Omental fat pad (tissue), 4 donors: ENCODE results near the gene SEMA5A. TPM values are rescaled to one million over a fixed set of nuclear protein-coding genes. Genes with fewer than 3 reads are reported as not detected.

ENCODE experiments used
- ATAC-seq: fragments of 150-250 bp; one replicate; pipeline ENCODE4 v1.9.1; 2016; ENCODE audit warnings: mild to moderate bottlenecking, moderate library complexity; ENCODE audit not compliant: low FRiP score
- DNase-seq: peaks from one replicate; pipeline ENCODE4 v3.0.0-alpha.2; 2019; ENCODE audit warnings: low spot score
- total RNA-seq, 4 donors: library from RNA; depleted of rRNA; stranded (reverse); fragments of >200 nt; gene quantifications; one replicate each; pipeline ENCODE4 v1.1.0, GENCODE V29; 2016
- TF ChIP-seq, protein P1 (sequence below), 3 donors: fragments of 450-650 bp; IDR thresholded peaks; one replicate each; pipeline ENCODE4 v1.5.1; 2016 to 2017; ENCODE audit warnings: antibody characterized with exemption in 3 of 3, mild to moderate bottlenecking in 3 of 3, moderate library complexity in 2 of 3

The SEMA5A gene
- total RNA-seq, 4 donors from 2014 or later: 6.3 to 60.2 (median 22.1) TPM

DNA sequence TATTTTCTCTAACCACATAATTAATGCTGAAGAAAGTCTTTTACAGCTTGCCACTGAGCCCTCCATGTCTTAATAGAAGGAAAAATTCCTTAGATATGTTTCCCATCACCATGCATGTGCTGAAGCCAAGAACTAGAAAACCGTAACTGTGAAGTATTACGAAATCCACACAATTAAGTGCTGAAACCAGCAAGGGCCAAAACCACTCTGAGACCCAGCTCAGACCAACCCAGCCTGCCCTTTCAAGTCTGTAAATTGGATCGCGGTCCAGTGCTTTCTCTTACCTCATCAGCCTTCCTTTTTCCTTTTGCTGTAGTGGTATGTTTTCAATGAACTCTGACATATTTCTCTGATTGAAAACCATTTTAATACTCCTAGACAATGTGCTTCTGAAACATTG, 26.3 kb downstream of the SEMA5A start:
- TF ChIP-seq, protein P1, sequence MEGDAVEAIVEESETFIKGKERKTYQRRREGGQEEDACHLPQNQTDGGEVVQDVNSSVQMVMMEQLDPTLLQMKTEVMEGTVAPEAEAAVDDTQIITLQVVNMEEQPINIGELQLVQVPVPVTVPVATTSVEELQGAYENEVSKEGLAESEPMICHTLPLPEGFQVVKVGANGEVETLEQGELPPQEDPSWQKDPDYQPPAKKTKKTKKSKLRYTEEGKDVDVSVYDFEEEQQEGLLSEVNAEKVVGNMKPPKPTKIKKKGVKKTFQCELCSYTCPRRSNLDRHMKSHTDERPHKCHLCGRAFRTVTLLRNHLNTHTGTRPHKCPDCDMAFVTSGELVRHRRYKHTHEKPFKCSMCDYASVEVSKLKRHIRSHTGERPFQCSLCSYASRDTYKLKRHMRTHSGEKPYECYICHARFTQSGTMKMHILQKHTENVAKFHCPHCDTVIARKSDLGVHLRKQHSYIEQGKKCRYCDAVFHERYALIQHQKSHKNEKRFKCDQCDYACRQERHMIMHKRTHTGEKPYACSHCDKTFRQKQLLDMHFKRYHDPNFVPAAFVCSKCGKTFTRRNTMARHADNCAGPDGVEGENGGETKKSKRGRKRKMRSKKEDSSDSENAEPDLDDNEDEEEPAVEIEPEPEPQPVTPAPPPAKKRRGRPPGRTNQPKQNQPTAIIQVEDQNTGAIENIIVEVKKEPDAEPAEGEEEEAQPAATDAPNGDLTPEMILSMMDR (IDR thresholded peaks at IDR 0.05): no peak
- no peak for DNase-seq
- peak; percentile 94 for ATAC-seq

DNA sequence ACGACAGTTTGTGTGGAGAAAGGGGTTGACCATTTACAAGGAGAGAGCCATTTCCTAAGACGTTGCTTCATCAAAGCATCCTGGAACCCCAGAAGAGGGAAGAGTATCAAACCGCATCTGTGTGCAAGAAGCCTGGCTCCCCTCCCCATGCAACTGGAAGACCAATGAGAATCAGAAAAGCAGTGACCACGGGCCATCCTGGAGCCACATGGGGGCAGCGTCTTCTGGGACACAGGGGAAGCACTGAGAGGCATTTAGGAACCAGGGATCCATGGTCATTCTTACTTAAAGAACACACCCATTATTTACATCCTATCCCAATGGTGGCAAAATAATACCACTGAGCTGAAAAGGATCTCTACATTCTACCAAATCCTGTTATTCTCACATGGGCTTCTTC, 29.3 kb downstream of the SEMA5A start:
- DNase-seq (no peak), ATAC-seq (no peak)
- TF ChIP-seq, protein P1 (IDR thresholded peaks at IDR 0.05): no peak

DNA sequence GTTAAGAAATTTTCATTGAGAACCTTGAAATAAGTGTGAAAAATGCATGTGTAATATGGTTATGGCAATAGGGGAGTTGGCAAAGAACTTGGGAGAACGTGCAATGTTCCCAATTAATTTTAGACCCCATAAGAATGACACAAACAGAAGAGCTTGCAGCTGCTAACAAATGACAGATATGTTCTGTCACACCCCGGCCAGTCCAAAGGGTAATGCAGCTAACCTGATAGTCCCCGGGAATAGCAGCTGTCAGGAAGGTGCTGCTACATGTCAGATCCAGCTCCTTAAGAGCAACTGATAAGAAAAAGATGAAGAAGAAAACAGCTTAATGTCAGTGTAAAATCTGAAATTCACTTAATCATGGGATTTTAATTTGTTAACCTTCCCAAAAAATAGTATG, 30.4 kb downstream of the SEMA5A start:
- TF ChIP-seq, protein P1 (IDR thresholded peaks at IDR 0.05): no peak
- DNase-seq (no peak), ATAC-seq (no peak)

DNA sequence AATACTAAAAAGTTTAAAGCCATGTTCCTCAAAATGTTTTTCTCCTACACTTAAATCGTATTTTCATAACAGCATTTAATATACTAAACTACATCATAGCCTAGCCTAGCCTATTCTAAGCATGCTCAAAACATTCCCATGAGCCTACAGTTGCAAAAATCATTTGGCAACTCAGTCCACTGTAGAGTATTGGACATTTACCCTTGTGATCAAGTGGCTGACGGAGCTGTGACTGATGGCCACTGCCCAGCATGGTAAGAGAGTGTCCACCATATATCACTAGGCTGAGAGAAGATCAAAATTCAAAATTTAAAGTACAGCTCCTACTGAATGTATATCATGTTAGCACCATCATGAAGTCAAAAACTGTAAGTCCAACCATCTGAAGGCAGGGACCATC, 30.9 kb downstream of the SEMA5A start:
- TF ChIP-seq, protein P1 (IDR thresholded peaks at IDR 0.05): no peak
- DNase-seq (no peak), ATAC-seq (no peak)

DNA sequence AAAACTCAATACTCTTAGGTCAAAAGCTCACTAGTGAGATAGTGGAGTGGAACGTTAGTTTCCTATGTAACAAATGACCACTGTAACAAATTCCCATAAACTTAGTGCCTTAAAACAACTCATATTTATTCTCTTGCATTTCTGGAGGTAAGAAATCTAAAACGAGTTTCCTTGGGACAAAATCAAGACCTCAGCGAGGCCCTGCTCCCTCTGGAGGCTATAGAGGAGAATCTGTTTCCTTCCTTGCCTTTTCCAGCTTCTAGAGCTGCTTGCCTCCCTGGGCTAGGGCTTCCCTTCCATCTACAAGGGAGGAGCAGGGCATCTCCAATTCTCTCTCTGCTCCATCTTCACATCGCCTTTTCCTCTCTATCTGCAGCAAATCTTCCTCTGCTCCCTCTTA, 32.0 kb downstream of the SEMA5A start:
- DNase-seq (no peak), ATAC-seq (no peak)
- TF ChIP-seq, protein P1 (IDR thresholded peaks at IDR 0.05): no peak

DNA sequence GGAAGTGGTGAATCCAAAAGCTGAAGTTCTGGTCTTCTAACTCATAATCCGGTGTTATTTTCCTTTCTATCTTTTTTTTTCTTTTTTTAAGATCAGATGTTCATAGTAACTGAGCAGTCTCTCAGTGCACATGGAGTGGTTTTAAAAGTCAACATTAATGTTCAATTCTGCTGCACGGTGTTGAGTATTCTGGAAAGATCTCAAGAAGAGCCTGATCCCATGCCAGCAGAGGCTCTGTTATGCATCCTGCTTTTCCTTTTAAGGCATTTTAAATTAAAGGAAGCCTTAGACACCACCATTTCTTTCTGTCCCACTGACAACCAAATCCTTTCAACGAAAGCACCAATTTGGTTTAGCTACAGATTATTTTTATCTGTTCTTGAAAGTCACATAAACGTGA, 33.4 kb downstream of the SEMA5A start:
- TF ChIP-seq, protein P1 (IDR thresholded peaks at IDR 0.05): no peak
- ATAC-seq: no peak
- no peak for DNase-seq

DNA sequence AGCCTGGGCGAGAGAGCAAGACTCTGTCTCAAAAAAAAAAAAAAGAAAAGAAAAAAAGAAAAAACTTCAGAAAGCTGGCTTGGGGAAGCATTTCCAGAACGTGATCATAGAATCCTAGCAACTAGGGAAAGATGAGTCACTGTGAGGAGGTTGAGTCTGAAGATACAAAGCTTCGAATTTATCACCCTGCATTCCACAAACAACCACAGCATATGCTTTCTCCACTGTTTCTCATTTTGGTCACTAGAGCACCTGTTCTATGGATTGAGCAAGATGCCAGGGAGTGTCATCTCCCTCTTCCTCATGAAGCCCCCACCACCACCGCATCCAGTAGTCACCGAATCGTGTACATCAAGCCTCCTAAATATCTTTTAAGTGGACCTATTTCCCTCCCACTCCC, 37.9 kb downstream of the SEMA5A start:
- TF ChIP-seq, protein P1 (IDR thresholded peaks at IDR 0.05): no peak
- ATAC-seq (peak; percentile 54), DNase-seq (no peak)
